Kidney (tissue), 14 donors: ENCODE measurements around the gene SESN1. TPM values are rescaled to one million over a fixed set of nuclear protein-coding genes. Genes with fewer than 3 reads are reported as not detected.

ENCODE experiments used
- DNase-seq, 5 donors: peaks; one replicate each; pipeline ENCODE4 v3.0.0-alpha.2; 2013 to 2020
- FAIRE-seq: peaks from 2 replicates; lab custom pipeline; 2012; peaks lifted over from hg19 to GRCh38; lab: Jason Lieb, UNC
- H3K27ac ChIP-seq, 2 donors: one replicate each; pipeline ENCODE4 v1.7.0; 2013; ENCODE audit warnings: low read depth in 2 of 2, low read length in 2 of 2, inconsistent platforms in 1 of 2
- H3K27me3 ChIP-seq: one replicate; pipeline ENCODE4 v1.7.1; 2013; ENCODE audit warnings: low read length, inconsistent platforms; ENCODE audit not compliant: control insufficient read depth, insufficient read depth
- H3K36me3 ChIP-seq, 3 donors: one replicate each; pipeline versions ENCODE4 v1.7.0 to v1.7.1; 2013; ENCODE audit warnings: low read length in 3 of 3, control low read depth in 1 of 3, inconsistent platforms in 1 of 3; ENCODE audit not compliant: insufficient read depth in 3 of 3, control insufficient read depth in 2 of 3
- H3K4me1 ChIP-seq, 3 donors: one replicate each; pipeline versions ENCODE4 v1.7.0 to v1.7.1; 2013; ENCODE audit warnings: low read length in 3 of 3, inconsistent platforms in 1 of 3, low read depth in 1 of 3; ENCODE audit not compliant: control insufficient read depth in 2 of 3, insufficient read depth in 2 of 3
- H3K4me3 ChIP-seq, 3 donors: one replicate each; pipeline versions ENCODE4 v1.7.0 to v1.8.1; 2013; ENCODE audit warnings: low read length in 3 of 3, control low read depth in 1 of 3, inconsistent platforms in 1 of 3
- H3K9ac ChIP-seq, 3 donors: one replicate each; pipeline versions ENCODE4 v1.7.0 to v1.7.1; 2013; ENCODE audit warnings: low read length in 3 of 3, control low read depth in 1 of 3, inconsistent platforms in 1 of 3
- H3K9me3 ChIP-seq, 3 donors: one replicate each; pipeline versions ENCODE4 v1.7.0 to v1.7.1; 2013; ENCODE audit warnings: low read length in 3 of 3, control low read depth in 1 of 3, inconsistent platforms in 1 of 3; ENCODE audit not compliant: control insufficient read depth in 2 of 3, insufficient read depth in 1 of 3
- intact Hi-C: fragments of 100-400 bp; cut with DNase I; formaldehyde crosslinking; loops from one replicate; pipeline ENCODE4 v1.11.1; 2022
- polyA plus RNA-seq: library from polyadenylated mRNA; stranded (reverse); fragments of 350-450 nt; fragmentation: Illumina TruSeq; extraction: RNeasy Lipid Tissue Mini Kit (QIAGEN cat#74804); gene quantifications from one replicate; pipeline ENCODE4 v1.2.3, GENCODE V29; 2014; ENCODE audit warnings: low read depth, low replicate concordance; ENCODE audit not compliant: insufficient read depth
- total RNA-seq: library from RNA; stranded (reverse); fragmentation: NEBNext Ultra II Directional; extraction: Animal tissue kit (Norgen Biotek cat#: 25700); gene quantifications from one replicate; pipeline ENCODE4 v1.2.1, GENCODE V29; 2021
- TF ChIP-seq, protein P1 (sequence below): IDR thresholded peaks from 3 replicates; pipeline ENCODE4 v1.5.1; 2012; ENCODE audit warnings: mild to moderate bottlenecking, moderate library complexity, borderline replicate concordance; ENCODE audit not compliant: insufficient read depth; ENCODE audit errors: extremely low read depth
- donor health status: control.
- donor health status: control.
- donor health status: control.
- donor health status: control.
- donor health status: control.
- donor health status: DM: yes; HTN: yes; CAD: no.
- donor health status: Normal renal cell carcinoma (clear cell type).

SESN1 gene
- total and polyA plus RNA-seq, 2 donors from 2014 or later: 14.8 to 26.0 TPM

DNA sequence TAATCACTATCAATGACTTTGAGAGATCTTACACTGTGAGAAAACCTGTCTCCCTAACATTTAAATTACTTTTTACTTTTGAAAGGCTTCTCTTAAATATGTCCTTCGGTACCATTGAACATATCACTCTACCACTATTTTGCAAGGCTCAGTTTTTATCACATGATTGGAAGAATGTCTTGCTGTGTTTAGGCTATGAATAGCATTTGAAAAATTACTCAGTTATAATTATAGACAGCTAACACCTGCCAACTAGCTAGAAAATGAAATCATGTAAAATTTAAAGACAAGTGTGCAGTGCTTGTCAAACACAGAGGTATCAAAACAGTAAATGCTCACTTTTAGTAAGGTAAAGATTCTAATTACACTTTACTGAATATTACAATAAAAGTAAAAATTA lies 11.0 kb downstream of the SESN1 start:
- no peaks in the 10 kb centered on the region for H3K27me3 ChIP-seq
- H3K4me1 ChIP-seq: peaks cover 0 to 6% (median 2%) of the 10 kb centered on the region in 3 donors
- no peak for DNase-seq
- no peak overlapping the region for H3K9ac ChIP-seq
- TF ChIP-seq, protein P1, sequence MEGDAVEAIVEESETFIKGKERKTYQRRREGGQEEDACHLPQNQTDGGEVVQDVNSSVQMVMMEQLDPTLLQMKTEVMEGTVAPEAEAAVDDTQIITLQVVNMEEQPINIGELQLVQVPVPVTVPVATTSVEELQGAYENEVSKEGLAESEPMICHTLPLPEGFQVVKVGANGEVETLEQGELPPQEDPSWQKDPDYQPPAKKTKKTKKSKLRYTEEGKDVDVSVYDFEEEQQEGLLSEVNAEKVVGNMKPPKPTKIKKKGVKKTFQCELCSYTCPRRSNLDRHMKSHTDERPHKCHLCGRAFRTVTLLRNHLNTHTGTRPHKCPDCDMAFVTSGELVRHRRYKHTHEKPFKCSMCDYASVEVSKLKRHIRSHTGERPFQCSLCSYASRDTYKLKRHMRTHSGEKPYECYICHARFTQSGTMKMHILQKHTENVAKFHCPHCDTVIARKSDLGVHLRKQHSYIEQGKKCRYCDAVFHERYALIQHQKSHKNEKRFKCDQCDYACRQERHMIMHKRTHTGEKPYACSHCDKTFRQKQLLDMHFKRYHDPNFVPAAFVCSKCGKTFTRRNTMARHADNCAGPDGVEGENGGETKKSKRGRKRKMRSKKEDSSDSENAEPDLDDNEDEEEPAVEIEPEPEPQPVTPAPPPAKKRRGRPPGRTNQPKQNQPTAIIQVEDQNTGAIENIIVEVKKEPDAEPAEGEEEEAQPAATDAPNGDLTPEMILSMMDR: no peak
- no peak overlapping the region for H3K4me3 ChIP-seq
- intact Hi-C loops: no loop called here
- H3K9me3 ChIP-seq: no peaks in the 10 kb centered on the region
- FAIRE-seq: no peak
- no peak overlapping the region for H3K27ac ChIP-seq
- no peaks in the 10 kb centered on the region for H3K36me3 ChIP-seq

- H3K4me1 ChIP-seq: peaks cover 0 to 6% (median 2%) of the 10 kb centered on the region in 3 donors
- no peaks in the 10 kb centered on the region for H3K36me3 ChIP-seq
- no peaks in the 10 kb centered on the region for H3K9me3 ChIP-seq
- no peak overlapping the region for H3K27ac ChIP-seq
- no peak overlapping the region for H3K9ac ChIP-seq
- DNase-seq: no peak
- H3K4me3 ChIP-seq: no peak overlapping the region
- TF ChIP-seq, protein P1: no peak
- no peak for FAIRE-seq
- no peaks in the 10 kb centered on the region for H3K27me3 ChIP-seq
- intact Hi-C loops: no loop called here
Observed at GRCh38 chr6:109082188-109082577, 12.5 kb downstream of the SESN1 start.

GRCh38 chr6:109081516-109082187 lies 13.0 kb downstream of the SESN1 start:
- H3K27ac ChIP-seq: no peak overlapping the region
- no peak for FAIRE-seq

More at GRCh38 chr6:109081516-109082187, 13.0 kb downstream of the SESN1 start:
- TF ChIP-seq, protein P1: no peak
- H3K9me3 ChIP-seq: no peaks in the 10 kb centered on the region
- H3K4me1 ChIP-seq: peaks cover 0 to 6% (median 2%) of the 10 kb centered on the region in 3 donors
- no peak overlapping the region for H3K4me3 ChIP-seq
- intact Hi-C loops: no loop called here
- DNase-seq: peak in 1 of 5 donors; percentile 51
- H3K36me3 ChIP-seq: no peaks in the 10 kb centered on the region
- no peaks in the 10 kb centered on the region for H3K27me3 ChIP-seq
- no peak overlapping the region for H3K9ac ChIP-seq
